ENCODE results near the gene SRRM1.

GRCh38 chr1:24596401-24596880 is 46.7 kb upstream of the SRRM1 start:
- TF ChIP-seq CTCF (IDR thresholded peaks at IDR 0.05) = no peak
- TF ChIP-seq POLR2A (IDR thresholded peaks at IDR 0.05; ENCODE audit: low read depth) = no peak
- no peak for TF ChIP-seq EP300 (IDR thresholded peaks at IDR 0.05)
- TF ChIP-seq POLR2AphosphoS5 (IDR thresholded peaks at IDR 0.05) = no peak

Data from esophagus muscularis mucosa (tissue), 4 donors.